Adrenal gland (tissue), 5 donors: ENCODE data around the gene GGN.

ENCODE experiments used
- POLR2A ChIP-seq, 2 donors: fragments of 450-650 bp; IDR thresholded peaks; one replicate each; pipeline ENCODE4 v1.6.1; 2017; ENCODE audit warnings: antibody characterized with exemption in 2 of 2, mild to moderate bottlenecking in 2 of 2, moderate library complexity in 1 of 2
- TF ChIP-seq, protein P1 (sequence below), 6 experiments: fragments of 450-650 bp in 4 of 6; fragments of 200-600 bp in 2 of 6; sonication (generic) in 1 of 6; IDR thresholded peaks; 1 replicate in 5 of 6; 2 replicates in 1 of 6; pipeline versions ENCODE4 v1.5.1 to v1.8.0; 2016 to 2021; ENCODE audit warnings: antibody characterized with exemption in 6 of 6, mild to moderate bottlenecking in 2 of 6, moderate library complexity in 1 of 6
- donor health status: DM: no; HTN: no; CAD: no.

GRCh38 chr19:38417544-38418506 is 30.0 kb upstream of the GGN start:
- no peak for TF ChIP-seq POLR2A (IDR thresholded peaks at IDR 0.05)
- TF ChIP-seq, protein P1, sequence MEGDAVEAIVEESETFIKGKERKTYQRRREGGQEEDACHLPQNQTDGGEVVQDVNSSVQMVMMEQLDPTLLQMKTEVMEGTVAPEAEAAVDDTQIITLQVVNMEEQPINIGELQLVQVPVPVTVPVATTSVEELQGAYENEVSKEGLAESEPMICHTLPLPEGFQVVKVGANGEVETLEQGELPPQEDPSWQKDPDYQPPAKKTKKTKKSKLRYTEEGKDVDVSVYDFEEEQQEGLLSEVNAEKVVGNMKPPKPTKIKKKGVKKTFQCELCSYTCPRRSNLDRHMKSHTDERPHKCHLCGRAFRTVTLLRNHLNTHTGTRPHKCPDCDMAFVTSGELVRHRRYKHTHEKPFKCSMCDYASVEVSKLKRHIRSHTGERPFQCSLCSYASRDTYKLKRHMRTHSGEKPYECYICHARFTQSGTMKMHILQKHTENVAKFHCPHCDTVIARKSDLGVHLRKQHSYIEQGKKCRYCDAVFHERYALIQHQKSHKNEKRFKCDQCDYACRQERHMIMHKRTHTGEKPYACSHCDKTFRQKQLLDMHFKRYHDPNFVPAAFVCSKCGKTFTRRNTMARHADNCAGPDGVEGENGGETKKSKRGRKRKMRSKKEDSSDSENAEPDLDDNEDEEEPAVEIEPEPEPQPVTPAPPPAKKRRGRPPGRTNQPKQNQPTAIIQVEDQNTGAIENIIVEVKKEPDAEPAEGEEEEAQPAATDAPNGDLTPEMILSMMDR (IDR thresholded peaks at IDR 0.05), result no peak
